Activated B cell treated with CpG ODN at 0.5 μM for 24 hours (primary cell): Measurements from ENCODE around the gene POLR3G. TPM values are rescaled to one million over a fixed set of nuclear protein-coding genes. Genes with fewer than 3 reads are reported as not detected.

Experiments used
- ATAC-seq: fragments of 200-7000 bp; cut with Tn5 transposase; one replicate; pipeline ENCODE4 v1.10.0; 2021; ENCODE audit warnings: low read depth, mild to moderate bottlenecking, moderate library complexity
- CTCF ChIA-PET: fragments of 350-600 bp; sonication (Branson Sonifier 250); formaldehyde crosslinking; loops from one replicate; lab custom pipeline; 2021; ENCODE audit warnings: antibody characterized with exemption; lab: Charles Lee
- POLR2A ChIA-PET: fragments of 350-600 bp; sonication (Branson Sonifier 250); formaldehyde crosslinking; loops from one replicate; lab custom pipeline; 2021; ENCODE audit warnings: antibody characterized with exemption; lab: Charles Lee
- DNase-seq: peaks from one replicate; pipeline ENCODE4 v3.0.0; 2022
- H3K27ac Mint-ChIP-seq: one replicate; pipeline ENCODE4 v1.8.0; 2020; ENCODE audit warnings: mixed read lengths
- H3K27me3 Mint-ChIP-seq: one replicate; pipeline ENCODE4 v1.8.0; 2021; ENCODE audit warnings: mixed read lengths
- H3K36me3 Mint-ChIP-seq: one replicate; pipeline ENCODE4 v1.8.0; 2021; ENCODE audit warnings: low read depth, mixed read lengths
- H3K4me1 Mint-ChIP-seq: one replicate; pipeline ENCODE4 v1.8.0; 2021; ENCODE audit warnings: mixed read lengths
- H3K4me3 Mint-ChIP-seq: one replicate; pipeline ENCODE4 v1.8.0; 2020; ENCODE audit warnings: mild to moderate bottlenecking, mixed read lengths
- H3K9me3 Mint-ChIP-seq: one replicate; pipeline ENCODE4 v1.8.0; 2020; ENCODE audit warnings: mixed read lengths
- intact Hi-C: fragments of 100-400 bp; cut with micrococcal nuclease; formaldehyde crosslinking; loops from one replicate; pipeline ENCODE4 v1.15.1; 2024
- total RNA-seq: library from RNA; stranded (reverse); gene quantifications from 2 replicates; pipeline ENCODE4 v1.2.3, GENCODE V29; 2022
- TF ChIP-seq, protein P1 (sequence below): fragments of 200-600 bp; IDR thresholded peaks from one replicate; pipeline ENCODE4 v1.8.0; 2022; ENCODE audit warnings: antibody characterized with exemption, mild to moderate bottlenecking

Gene POLR3G
- total RNA-seq, 1 donor from 2014 or later, result 2.9 TPM

DNA sequence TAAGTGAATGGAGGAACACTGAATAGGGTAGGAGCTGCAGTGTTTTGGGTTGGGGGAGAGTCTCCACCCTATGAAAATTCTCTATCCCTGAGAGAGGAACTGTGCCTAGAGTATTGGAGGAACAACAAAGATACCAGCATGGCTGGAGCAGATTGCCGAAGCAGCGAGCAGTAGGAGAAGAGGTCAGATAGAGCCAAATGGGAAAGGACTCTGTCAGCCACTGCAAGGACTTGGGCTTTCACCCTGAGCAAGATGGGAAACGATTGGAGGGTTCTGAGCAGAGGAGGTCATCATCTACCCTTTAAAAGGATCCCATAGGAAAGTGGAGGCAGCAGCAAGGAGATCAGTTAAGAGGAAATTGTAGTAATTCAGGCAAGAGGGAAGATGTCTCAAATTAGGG, 59.1 kb downstream of the POLR3G start:
- intact Hi-C loops, result loop anchor here (5.0 kb wide), 1 partner anchor 249 kb away; no protein-coding TSS in a partner anchor
- ATAC-seq (no peak), DNase-seq (no peak)
- H3K27ac Mint-ChIP-seq, result no peak overlapping the region
- peaks cover 6% of the 10 kb centered on the region for H3K4me1 Mint-ChIP-seq
- H3K4me3 Mint-ChIP-seq, result no peak overlapping the region
- TF ChIP-seq, protein P1, sequence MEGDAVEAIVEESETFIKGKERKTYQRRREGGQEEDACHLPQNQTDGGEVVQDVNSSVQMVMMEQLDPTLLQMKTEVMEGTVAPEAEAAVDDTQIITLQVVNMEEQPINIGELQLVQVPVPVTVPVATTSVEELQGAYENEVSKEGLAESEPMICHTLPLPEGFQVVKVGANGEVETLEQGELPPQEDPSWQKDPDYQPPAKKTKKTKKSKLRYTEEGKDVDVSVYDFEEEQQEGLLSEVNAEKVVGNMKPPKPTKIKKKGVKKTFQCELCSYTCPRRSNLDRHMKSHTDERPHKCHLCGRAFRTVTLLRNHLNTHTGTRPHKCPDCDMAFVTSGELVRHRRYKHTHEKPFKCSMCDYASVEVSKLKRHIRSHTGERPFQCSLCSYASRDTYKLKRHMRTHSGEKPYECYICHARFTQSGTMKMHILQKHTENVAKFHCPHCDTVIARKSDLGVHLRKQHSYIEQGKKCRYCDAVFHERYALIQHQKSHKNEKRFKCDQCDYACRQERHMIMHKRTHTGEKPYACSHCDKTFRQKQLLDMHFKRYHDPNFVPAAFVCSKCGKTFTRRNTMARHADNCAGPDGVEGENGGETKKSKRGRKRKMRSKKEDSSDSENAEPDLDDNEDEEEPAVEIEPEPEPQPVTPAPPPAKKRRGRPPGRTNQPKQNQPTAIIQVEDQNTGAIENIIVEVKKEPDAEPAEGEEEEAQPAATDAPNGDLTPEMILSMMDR, result no peak
- H3K9me3 Mint-ChIP-seq, result no peaks in the 10 kb centered on the region
- H3K36me3 Mint-ChIP-seq, result peaks cover 8% of the 10 kb centered on the region
- peaks cover 39% of the 10 kb centered on the region for H3K27me3 Mint-ChIP-seq
- ChIA-PET POLR2A (no interaction called here), CTCF (no interaction called here)

DNA sequence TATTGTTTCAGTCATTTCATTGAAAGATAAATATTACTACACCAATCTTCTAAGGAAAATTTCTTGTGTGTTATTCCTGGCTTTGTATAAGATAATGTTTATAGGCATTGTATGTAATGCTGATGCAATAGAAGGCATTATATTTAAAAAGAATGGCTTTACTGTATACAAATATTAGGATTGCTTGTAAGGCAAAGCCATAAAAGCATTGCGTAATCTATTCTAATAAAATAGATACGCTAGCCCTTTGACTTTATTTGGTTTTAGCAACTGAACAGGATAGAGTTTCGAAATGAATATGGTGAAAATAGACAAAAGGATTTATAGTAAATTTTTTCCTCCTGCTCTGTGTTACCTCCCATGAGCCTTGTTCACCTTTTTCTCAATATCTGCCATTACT, 60.3 kb downstream of the POLR3G start:
- H3K4me3 Mint-ChIP-seq, result no peak overlapping the region
- H3K36me3 Mint-ChIP-seq, result peaks cover 2% of the 10 kb centered on the region
- peaks cover 44% of the 10 kb centered on the region for H3K27me3 Mint-ChIP-seq
- ChIA-PET POLR2A (no interaction called here), CTCF (no interaction called here)
- ATAC-seq (no peak), DNase-seq (no peak)
- peaks cover 1% of the 10 kb centered on the region for H3K4me1 Mint-ChIP-seq
- H3K9me3 Mint-ChIP-seq, result no peaks in the 10 kb centered on the region
- H3K27ac Mint-ChIP-seq, result no peak overlapping the region
- intact Hi-C loops, result loop anchor here (5.0 kb wide), 1 partner anchor 247 kb away; no protein-coding TSS in a partner anchor
- TF ChIP-seq, protein P1, result no peak

DNA sequence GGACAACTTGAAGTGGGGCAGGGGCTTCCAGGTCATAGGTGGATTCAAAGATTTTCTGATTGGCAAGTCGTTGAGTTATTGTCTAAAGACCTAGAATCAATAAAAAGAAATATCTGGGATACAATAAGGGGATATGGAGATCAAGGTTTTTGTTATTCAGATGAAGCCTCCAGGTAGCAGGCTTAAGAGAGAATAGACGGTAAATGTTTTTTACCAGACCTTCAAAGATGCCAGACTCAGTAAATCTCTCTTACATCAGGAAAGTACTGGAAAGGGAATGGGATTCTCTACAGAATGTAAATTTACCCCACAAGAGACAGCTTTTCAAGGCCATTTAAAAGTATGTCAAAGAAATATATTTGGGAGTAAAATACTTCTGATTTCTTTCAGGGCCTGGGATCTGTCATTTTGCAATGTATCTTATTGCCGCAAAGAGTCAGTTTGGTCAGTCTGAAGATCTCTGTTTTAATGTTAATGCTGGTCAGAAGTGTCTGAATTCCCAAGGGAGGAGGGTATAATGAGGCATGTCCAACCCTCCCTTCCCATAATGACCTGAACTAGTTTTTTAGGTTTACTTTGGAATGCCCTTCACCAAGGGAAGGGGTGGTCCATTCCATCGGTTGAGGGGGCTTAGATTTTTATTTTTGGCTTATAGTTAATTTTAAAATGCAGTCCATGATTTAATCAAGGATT, 68.3 kb downstream of the POLR3G start:
- H3K27me3 Mint-ChIP-seq, result peaks cover 42% of the 10 kb centered on the region
- no peak overlapping the region for H3K27ac Mint-ChIP-seq
- H3K9me3 Mint-ChIP-seq, result no peaks in the 10 kb centered on the region
- ChIA-PET POLR2A (no interaction called here), CTCF (no interaction called here)
- H3K4me1 Mint-ChIP-seq, result no peaks in the 10 kb centered on the region
- TF ChIP-seq, protein P1, result no peak
- DNase-seq (no peak), ATAC-seq (no peak)
- no peaks in the 10 kb centered on the region for H3K36me3 Mint-ChIP-seq
- H3K4me3 Mint-ChIP-seq, result no peak overlapping the region
- intact Hi-C loops, result no loop called here

DNA sequence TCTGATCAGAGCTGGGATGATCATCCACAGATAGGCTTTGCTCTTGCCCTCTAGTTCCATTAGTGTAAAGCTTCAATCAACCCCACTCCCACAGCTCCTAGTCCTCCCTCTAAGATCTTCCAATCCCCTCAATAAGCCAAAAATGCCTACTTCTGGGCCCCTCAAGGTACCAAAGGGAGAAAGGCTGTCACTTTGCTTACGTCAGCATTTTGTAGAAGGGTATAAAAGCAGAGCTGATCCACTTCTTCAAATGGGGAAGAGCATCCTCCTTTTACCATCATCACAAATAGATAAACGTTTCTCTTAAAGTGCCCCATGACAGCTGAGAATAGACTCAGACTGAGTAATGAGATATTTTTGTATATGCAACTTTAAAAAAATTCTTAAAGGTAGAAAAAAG, 70.8 kb downstream of the POLR3G start:
- Mint-ChIP-seq H3K4me3 (no peak overlapping the region), H3K4me1 (peaks cover 2% of the 10 kb centered on the region), H3K36me3 (no peaks in the 10 kb centered on the region), H3K9me3 (no peaks in the 10 kb centered on the region), H3K27ac (no peak overlapping the region), H3K27me3 (peaks cover 26% of the 10 kb centered on the region)
- CTCF ChIA-PET, result no interaction called here
- intact Hi-C loops, result no loop called here
- ATAC-seq (no peak), DNase-seq (no peak)
- TF ChIP-seq, protein P1, result no peak
- POLR2A ChIA-PET, result no interaction called here

DNA sequence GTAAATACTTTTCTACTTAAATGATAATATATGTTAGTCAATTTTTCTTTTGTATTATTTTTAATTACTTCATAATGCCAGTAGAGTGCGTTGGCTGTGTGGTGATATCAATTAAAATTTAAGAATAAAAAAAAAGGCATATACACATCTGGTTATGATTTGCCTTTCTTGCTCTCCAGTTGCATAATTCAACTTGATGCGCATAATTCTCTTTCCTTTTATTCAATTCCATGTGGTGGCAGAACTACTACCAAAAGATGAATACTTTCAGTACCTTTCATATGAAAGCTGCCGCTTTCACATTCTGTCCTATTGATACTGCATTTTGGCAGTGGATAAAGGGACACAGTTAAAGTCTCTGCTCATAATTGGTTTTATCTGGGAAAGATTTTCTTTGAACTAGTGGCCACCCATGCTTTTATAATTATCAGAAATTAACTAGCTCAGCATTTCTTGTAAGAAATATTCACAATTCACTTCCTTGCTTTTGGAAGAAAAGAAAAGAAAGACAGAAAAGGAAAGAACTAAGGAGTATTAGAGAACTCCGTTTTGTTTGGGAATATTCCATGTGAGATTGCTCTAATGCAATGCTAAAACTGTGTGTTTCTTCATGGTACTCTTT, 71.7 kb downstream of the POLR3G start:
- H3K36me3 Mint-ChIP-seq, result no peaks in the 10 kb centered on the region
- H3K4me1 Mint-ChIP-seq, result peaks cover 4% of the 10 kb centered on the region
- POLR2A ChIA-PET, result no interaction called here
- H3K9me3 Mint-ChIP-seq, result no peaks in the 10 kb centered on the region
- no peak overlapping the region for H3K4me3 Mint-ChIP-seq
- DNase-seq (no peak), ATAC-seq (no peak)
- H3K27ac Mint-ChIP-seq, result no peak overlapping the region
- TF ChIP-seq, protein P1, result no peak
- peaks cover 23% of the 10 kb centered on the region for H3K27me3 Mint-ChIP-seq
- intact Hi-C loops, result no loop called here
- CTCF ChIA-PET, result interaction anchor here (0.7 kb wide), 1 partner anchor 73 kb away, joined by 7 read pairs; no protein-coding TSS in a partner anchor
